Measurements from ENCODE around the gene ERBB4. TPM values are rescaled to one million over a fixed set of nuclear protein-coding genes. Genes with fewer than 3 reads are reported as not detected.
"Not testable (repeated sequence)": the region's sequence is repeated elsewhere in the genome, so short reads cannot be mapped to it uniquely, and the experiment has no call there.

Gene ERBB4
- total RNA-seq, 1 donor from 2014 or later: 9.2 TPM

- no peaks in the 10 kb centered on the region for H3K27me3 Mint-ChIP-seq (ENCODE audit: low read depth)
- no peak overlapping the region for H3K4me3 Mint-ChIP-seq
- TF ChIP-seq CTCF (IDR thresholded peaks at IDR 0.05; ENCODE audit: unreplicated experiment): no peak
- peaks cover 28% of the 10 kb centered on the region for H3K4me1 Mint-ChIP-seq
- peaks cover 4% of the 10 kb centered on the region for H3K36me3 Mint-ChIP-seq
- H3K9me3 Mint-ChIP-seq: peaks cover 15% of the 10 kb centered on the region
- no peak for DNase-seq (ENCODE audit: low spot score in 2 of 2, unreplicated experiment in 2 of 2)
- H3K27ac Mint-ChIP-seq: peak overlapping the region; percentile 51
These were observed 927.0 kb downstream of the ERBB4 start for GRCh38 chr2:211611621-211612020.

GRCh38 chr2:211611061-211611518 lies 927.5 kb downstream of the ERBB4 start:
- Mint-ChIP-seq H3K27me3 (ENCODE audit: low read depth) (no peaks in the 10 kb centered on the region), H3K4me3 (no peak overlapping the region), H3K9me3 (peaks cover 15% of the 10 kb centered on the region), H3K4me1 (peaks cover 26% of the 10 kb centered on the region), H3K27ac (peak overlapping the region; percentile 51), H3K36me3 (peaks cover 4% of the 10 kb centered on the region)
- no peak for DNase-seq (ENCODE audit: low spot score in 2 of 2, unreplicated experiment in 2 of 2)
- TF ChIP-seq CTCF (IDR thresholded peaks at IDR 0.05; ENCODE audit: unreplicated experiment): no peak

GRCh38 chr2:211609127-211609526 lies 929.5 kb downstream of the ERBB4 start:
- H3K9me3 Mint-ChIP-seq: peaks cover 15% of the 10 kb centered on the region
- H3K27me3 Mint-ChIP-seq (ENCODE audit: low read depth): no peaks in the 10 kb centered on the region
- no peak for TF ChIP-seq CTCF (IDR thresholded peaks at IDR 0.05; ENCODE audit: unreplicated experiment)
- peaks cover 4% of the 10 kb centered on the region for H3K36me3 Mint-ChIP-seq
- no peak overlapping the region for H3K4me3 Mint-ChIP-seq
- peak overlapping the region; percentile 74 for H3K27ac Mint-ChIP-seq
- DNase-seq (ENCODE audit: low spot score in 2 of 2, unreplicated experiment in 2 of 2): no peak
- H3K4me1 Mint-ChIP-seq: peaks cover 22% of the 10 kb centered on the region

- Mint-ChIP-seq H3K4me3 (no peak overlapping the region), H3K27me3 (ENCODE audit: low read depth) (no peaks in the 10 kb centered on the region), H3K9me3 (peaks cover 24% of the 10 kb centered on the region), H3K36me3 (peaks cover 11% of the 10 kb centered on the region), H3K4me1 (peaks cover 4% of the 10 kb centered on the region), H3K27ac (no peak overlapping the region)
- no peak for TF ChIP-seq CTCF (IDR thresholded peaks at IDR 0.05; ENCODE audit: unreplicated experiment)
- no peak for DNase-seq (ENCODE audit: low spot score in 2 of 2, unreplicated experiment in 2 of 2)
These were observed 939.5 kb downstream of the ERBB4 start for GRCh38 chr2:211599146-211599545.

GRCh38 chr2:211598238-211598637 lies 940.4 kb downstream of the ERBB4 start:
- Mint-ChIP-seq H3K27me3 (ENCODE audit: low read depth) (no peaks in the 10 kb centered on the region), H3K9me3 (peaks cover 19% of the 10 kb centered on the region), H3K36me3 (peaks cover 8% of the 10 kb centered on the region), H3K27ac (no peak overlapping the region), H3K4me1 (peaks cover 7% of the 10 kb centered on the region), H3K4me3 (no peak overlapping the region)
- TF ChIP-seq CTCF (IDR thresholded peaks at IDR 0.05; ENCODE audit: unreplicated experiment): no peak
- no peak for DNase-seq (ENCODE audit: low spot score in 2 of 2, unreplicated experiment in 2 of 2)

GRCh38 chr2:211592006-211592405 lies 946.6 kb downstream of the ERBB4 start:
- H3K27me3 Mint-ChIP-seq (ENCODE audit: low read depth); H3K36me3 Mint-ChIP-seq; DNase-seq (ENCODE audit: low spot score in 2 of 2, unreplicated experiment in 2 of 2); H3K9me3 Mint-ChIP-seq: not testable (repeated sequence)
- Mint-ChIP-seq H3K4me3 (peak overlapping the region; percentile 47), H3K27ac (peak overlapping the region; percentile 90), H3K4me1 (peaks cover 37% of the 10 kb centered on the region)
